HG02642 (cell line): ENCODE results near the gene CLIC5.

ENCODE experiments used
- ATAC-seq: cut with Tn5 transposase; IDR thresholded peaks from one replicate; pipeline ENCODE4 v1.9.1; 2021; ENCODE audit warnings: mild to moderate bottlenecking; ENCODE audit not compliant: unreplicated experiment, poor library complexity

CLIC5 gene

GRCh38 chr6:46036911-46037310 lies 21.3 kb upstream of the CLIC5 start:
- no peak for ATAC-seq

- ATAC-seq: no peak
Observed at GRCh38 chr6:46035242-46035641, 19.6 kb upstream of the CLIC5 start.

GRCh38 chr6:46032110-46032998 lies 16.7 kb upstream of the CLIC5 start:
- no peak for ATAC-seq

GRCh38 chr6:46029602-46030001 lies 13.9 kb upstream of the CLIC5 start:
- no peak for ATAC-seq

- no peak for ATAC-seq
Observed at GRCh38 chr6:46026307-46026706, 10.6 kb upstream of the CLIC5 start.

- ATAC-seq: no peak
Observed at GRCh38 chr6:46025573-46025972, 9.9 kb upstream of the CLIC5 start.

GRCh38 chr6:46024124-46024769 lies 8.6 kb upstream of the CLIC5 start:
- no peak for ATAC-seq

GRCh38 chr6:46023216-46023915 lies 7.7 kb upstream of the CLIC5 start:
- no peak for ATAC-seq

GRCh38 chr6:46022106-46022948 lies 6.7 kb upstream of the CLIC5 start:
- ATAC-seq: no peak

GRCh38 chr6:46017726-46018125 lies 2.1 kb upstream of the CLIC5 start:
- no peak for ATAC-seq

GRCh38 chr6:46016063-46016608 lies 476 bp upstream of the CLIC5 start:
- no peak for ATAC-seq

GRCh38 chr6:46014511-46015118 lies 1.0 kb downstream of the CLIC5 start:
- ATAC-seq: no peak

- no peak for ATAC-seq
Observed at GRCh38 chr6:46014046-46014445, 1.6 kb downstream of the CLIC5 start.

- no peak for ATAC-seq
Observed at GRCh38 chr6:46013639-46014038, 2.0 kb downstream of the CLIC5 start.

GRCh38 chr6:46012834-46013233 lies 2.8 kb downstream of the CLIC5 start:
- ATAC-seq: no peak

GRCh38 chr6:46011188-46012085 lies 4.2 kb downstream of the CLIC5 start:
- ATAC-seq: peak; percentile 95

GRCh38 chr6:46010771-46011170 lies 4.9 kb downstream of the CLIC5 start:
- no peak for ATAC-seq

- no peak for ATAC-seq
Observed at GRCh38 chr6:46010270-46010669, 5.4 kb downstream of the CLIC5 start.

GRCh38 chr6:46002264-46002663 lies 13.4 kb downstream of the CLIC5 start:
- ATAC-seq: no peak
